A172 (cell line): ENCODE results near the gene FAM3A. TPM values are rescaled to one million over a fixed set of nuclear protein-coding genes. Genes with fewer than 3 reads are reported as not detected.
A peak's percentile ranks its signal among the peaks of the same experiment; 100 is the strongest.

Experiments used
- DNase-seq: peaks from one replicate; pipeline ENCODE4 v3.0.0-alpha.2; 2015; ENCODE audit warnings: low spot score
- total RNA-seq: library from RNA; depleted of rRNA; stranded (reverse); fragments of >200 nt; shearing (Covaris generic); gene quantifications from 2 replicates; pipeline ENCODE4 v1.2.3, GENCODE V29; 2014

FAM3A gene
- total RNA-seq, 1 experiment from 2014 or later: 47.1 TPM

DNA sequence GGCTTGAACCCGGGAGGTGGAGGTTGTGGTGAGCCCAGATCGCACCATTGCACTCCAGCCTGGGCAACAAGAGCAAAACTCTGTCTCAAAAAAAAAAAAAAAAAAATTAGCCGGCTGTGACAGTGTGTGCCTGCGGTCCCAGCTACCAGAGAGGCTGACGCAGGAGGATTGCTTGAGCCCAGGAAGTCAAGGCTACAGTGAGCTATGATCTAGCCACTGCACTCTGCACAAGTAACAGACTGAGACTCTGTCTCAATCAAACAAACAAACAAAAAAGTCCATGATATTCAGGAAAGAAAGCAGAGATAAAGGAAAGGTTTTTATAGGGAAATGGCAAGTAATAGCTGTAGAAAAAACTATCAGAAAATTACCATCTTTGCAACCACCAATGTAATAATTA, 34.8 kb downstream of the FAM3A start:
- DNase-seq: no peak

DNA sequence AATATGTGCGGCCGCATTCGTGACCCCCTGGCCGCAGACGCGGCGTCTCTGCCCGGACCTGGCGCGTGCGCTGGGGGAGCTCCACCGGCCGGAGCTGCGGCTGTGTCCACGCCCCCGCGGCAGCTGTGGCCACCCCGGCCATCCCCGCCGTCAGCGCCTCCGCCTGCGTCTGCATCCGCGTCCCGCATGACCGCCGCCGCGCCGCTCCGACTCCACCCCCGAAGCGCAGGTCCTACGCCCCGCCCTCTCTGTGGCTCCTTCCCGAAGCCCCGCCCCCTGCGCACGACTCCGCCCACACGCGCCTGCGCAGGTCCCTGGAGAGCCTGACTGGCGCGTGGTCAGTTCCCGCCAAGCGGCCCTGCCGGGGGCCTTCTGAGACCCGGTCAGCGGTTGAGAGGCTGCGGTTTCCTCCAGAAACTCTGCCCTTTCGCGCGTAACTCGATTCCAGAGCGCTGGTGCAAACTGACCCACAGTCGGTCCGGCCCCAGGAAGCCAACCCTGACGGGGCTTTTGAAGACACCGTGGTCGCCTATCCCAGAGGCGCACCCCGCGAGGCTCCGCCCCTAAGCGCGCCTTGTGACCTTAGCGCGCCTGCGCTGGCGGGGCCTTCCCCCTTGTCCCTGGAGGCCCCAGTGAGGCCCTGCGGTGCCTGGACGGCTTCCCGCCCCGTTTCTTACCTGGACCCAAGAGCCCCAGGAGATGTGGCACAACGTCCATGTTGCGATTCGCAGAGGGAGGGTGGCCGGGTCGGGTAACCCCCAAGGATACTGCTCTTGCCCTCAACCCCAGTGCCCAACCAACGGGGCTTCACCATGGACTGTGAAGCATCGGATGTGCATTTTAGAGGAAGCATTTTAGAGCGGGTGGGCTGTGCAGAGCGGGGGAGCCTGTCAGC, 37.1 kb downstream of the FAM3A start, which contains the start of gene LAGE3:
LAGE3 (minus strand) TSS at position 554 of the 895 bp plus-strand sequence; CDS start at position 188, 366 bp downstream.
- peak; percentile 76 for DNase-seq

DNA sequence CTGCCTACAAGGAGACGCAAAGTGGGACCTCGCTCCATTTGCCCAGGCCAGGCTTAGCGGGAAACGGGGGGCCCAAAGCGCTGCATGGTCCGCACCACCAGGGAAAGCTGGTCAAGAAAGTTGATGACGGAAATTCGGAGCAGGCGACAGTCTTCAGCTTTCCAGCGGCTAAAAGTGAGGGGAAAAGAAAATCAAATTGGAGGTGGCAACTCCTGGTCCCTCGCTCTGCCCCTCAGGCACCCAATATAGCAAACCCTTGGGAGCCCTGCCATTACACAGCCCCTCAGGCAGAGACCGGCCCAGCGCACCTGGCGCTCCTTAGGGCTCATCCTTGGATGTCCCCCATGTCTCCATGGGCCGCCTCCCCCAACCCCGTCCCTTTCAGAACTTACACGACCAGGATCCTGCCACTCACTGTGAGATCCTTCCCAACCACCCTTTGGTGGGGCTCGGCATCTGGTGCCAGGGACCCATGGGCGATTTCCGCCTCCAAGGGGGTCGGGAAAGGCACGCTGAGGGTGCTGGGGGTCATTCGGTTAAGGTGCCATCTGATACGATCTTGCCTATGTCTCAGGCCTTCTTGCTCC, 38.0 kb downstream of the FAM3A start:
- no peak for DNase-seq

DNA sequence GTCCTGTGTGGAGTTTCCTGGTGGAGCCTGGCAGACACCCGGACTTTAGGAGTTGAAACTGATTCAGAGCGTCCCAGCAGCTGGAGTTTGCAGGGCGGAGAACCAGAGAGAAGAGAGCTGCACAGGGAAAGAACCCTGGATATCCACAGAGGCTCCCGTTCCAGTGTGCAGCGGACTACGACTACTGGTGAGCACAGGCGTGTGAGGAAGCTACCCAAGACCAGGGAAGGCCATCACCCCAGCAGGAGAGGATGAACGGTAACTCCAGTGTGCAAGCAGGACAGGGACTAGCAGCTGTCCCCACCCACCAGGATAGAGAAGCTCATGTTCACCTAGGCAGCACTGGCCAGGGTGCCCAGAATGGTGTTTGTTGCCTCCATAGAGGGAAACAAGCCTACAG, 39.2 kb downstream of the FAM3A start:
- DNase-seq: no peak

DNA sequence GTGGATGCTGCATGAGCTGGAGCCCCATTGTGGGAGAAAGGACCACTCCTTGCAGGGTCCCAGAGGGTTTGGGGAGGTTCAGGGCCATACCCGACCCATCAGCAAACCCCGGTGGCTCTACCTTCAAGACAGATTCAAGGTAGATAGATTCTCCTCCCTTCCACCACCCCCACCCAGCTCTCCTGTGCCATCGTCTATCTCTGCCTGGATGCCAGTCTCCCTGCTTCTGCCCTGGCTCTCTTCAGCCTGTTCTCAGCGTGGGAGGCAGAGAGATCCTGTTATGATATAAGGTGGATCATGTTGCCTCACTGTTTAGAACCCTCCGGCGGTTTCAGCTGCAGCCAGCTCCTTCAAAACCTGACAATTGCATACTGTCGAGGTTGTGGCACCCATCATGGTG, 42.3 kb downstream of the FAM3A start:
- DNase-seq: no peak

DNA sequence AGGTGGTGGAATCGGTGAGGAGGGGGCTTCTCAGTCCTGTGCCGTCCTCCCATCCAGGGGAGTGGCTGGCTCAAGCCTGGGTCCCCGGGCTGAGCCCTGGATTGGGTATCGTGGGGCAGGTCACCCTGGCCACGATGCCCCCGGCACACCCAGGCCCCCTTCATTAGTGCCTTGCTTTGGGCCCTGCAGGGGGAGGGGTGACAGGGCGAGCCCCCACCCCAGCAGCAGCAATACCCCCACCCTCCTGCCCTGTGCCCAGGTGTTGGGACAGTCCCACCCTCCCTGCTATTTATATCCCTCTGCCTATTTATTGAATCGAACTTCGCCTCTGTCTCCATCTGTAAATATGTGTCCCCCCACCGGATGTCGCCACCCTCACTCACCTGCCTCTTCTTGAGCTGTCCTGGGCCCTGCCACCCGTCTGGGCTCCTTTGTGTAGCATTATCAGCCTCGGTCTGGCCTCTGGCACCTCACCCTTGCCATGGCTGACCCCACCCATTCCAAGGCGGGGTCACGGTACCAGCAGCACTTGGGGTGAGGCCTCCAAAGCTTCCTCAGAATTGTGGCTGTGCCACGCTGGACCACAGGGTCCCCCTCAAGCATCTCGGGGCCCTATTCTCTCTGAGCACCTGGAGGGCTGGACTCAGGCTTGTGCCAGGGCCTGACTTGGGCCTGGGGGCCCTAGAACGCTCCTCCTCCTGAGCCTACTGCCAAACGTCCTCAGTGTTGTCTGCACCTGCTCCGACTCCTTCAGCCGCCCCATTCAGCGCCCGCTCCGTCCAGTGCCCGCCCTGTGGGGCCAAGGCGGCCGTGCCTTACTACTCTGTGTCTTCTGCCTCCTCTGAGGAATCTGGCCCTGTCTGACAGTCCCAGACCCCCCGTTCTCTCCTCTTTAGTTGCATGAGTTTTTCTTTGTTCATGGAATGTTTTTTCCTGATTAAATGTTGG, 43.1 kb downstream of the FAM3A start:
- DNase-seq: no peak

DNA sequence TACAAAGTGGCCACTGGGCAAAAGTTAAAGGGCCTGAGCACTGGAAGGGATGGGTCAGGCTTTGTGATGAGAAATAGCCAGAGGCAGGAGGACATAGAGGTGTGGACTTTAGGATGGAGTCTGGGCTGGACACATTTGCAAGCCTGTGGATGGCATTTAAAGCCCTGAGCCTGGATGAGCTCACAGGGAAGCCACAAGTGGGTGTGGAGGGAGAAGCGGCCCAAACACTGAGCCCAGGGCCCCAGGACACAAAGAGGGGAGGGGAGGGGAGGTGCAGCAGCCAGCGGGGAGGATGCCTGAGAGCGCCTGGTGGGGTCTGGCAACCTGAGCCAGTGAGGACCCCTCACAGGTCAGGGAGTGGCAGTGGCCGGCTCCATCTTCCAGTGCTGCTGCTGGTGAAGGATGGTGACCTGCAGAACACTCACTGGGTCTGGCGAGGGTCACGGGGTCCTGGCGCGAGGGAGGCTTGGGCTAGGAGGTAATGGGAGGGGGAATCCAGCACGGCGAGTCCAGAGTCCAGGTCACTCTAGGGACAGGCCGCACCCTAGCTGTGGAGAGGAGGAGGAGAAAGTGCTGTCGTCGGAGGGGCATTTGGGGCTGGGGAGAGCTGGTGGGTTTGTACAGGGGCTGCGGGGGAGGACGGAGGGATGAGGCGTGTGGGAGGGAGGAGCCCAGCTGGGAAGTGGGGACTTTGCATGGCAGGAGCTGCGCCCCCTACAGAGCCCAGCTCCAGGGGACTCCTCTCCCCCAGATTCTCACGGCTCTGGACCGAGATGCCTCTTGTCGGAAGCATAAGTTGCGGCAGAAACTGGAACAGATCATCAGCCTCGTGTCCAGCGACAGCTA, 44.0 kb downstream of the FAM3A start:
- DNase-seq: no peak

DNA sequence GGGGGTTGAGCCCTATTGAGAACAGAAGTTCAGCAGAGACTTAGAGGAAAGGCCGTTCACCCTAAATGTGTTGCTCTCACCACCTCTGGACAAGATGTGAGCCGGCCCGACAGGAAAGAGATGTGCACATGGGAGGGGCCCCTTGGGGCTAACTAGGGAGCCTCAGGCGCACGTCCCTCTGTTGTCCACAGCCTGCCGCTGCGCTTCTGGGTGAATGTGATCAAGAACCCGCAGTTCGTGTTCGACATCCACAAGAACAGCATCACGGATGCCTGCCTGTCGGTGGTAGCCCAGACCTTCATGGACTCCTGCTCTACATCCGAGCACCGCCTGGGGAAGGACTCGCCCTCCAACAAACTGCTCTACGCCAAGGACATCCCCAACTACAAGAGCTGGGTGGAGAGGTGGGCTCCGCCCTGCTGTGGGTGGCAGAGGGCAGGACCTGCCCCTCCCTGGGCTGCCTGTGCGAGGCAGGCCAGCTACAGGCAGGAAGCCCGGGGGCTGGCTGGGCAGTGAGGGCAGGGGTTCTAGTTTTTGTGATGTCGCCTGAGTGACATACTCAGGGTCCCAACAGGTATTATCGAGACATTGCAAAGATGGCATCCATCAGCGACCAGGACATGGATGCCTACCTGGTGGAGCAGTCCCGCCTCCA, 45.0 kb downstream of the FAM3A start:
- no peak for DNase-seq

DNA sequence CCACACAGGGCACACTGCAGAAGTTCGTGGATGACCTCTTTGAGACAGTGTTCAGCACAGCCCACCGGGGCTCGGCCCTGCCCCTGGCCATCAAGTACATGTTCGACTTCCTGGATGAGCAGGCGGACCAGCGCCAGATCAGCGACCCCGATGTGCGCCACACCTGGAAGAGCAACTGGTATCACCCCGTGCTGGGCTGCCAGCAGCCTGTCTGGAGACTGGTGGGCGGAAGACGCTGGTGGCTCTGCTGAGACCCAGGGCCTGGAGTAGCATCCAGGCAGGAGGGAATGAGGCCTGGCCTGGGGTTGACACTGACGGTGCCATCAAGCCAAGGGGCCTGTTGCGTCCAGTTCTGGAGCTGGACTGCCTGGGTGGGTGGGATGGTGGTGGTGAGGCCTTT, 45.6 kb downstream of the FAM3A start:
- no peak for DNase-seq

DNA sequence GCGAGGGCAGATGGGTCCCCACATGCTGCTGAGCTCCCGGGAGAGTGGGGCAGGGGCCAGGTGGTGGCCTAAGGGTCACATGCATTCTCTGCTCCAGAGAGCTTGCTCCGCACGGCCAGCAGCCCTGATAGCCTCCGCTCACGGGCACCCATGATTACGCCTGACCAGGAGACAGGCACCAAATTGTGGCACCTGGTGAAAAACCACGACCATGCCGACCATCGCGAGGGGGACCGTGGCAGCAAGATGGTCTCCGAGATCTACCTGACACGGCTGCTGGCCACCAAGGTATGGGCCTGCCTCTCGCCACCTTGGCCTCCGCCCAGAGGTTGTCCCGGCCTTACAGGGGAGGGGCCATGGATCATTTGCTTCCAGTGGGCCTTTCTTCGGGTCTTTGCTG, 46.2 kb downstream of the FAM3A start:
- DNase-seq: no peak

DNA sequence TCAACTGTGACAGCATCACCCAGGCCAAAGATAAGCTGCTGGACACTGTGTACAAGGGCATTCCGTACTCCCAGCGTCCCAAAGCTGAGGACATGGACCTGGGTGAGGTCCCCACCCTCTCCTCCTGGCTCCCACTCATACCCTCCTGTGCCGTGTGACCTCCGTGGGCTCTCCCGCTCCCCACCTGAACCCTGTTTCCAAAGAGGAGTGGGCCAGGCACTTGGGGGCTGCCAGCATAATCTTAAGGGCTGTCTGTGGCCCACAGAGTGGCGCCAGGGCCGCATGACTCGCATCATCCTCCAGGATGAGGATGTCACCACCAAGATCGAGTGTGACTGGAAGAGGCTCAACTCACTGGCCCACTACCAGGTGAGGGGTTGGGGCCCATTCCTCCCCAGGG, 46.9 kb downstream of the FAM3A start:
- no peak for DNase-seq

DNA sequence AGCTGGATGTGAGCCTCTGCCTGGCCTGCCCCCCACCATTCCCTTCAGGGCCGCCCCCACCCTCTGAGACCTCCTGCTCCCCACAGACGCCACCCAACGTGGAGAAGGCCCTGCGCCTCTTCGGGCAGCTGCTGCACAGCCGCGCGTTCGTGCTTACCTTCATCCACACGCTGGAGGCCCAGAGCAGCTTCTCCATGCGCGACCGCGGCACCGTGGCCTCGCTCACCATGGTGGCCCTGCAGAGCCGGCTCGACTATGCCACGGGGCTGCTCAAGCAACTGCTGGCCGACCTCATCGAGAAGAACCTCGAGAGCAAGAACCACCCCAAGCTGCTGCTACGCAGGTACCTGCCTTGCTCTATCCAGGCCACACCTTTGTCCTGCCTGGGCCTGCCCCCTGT, 47.8 kb downstream of the FAM3A start:
- no peak for DNase-seq

DNA sequence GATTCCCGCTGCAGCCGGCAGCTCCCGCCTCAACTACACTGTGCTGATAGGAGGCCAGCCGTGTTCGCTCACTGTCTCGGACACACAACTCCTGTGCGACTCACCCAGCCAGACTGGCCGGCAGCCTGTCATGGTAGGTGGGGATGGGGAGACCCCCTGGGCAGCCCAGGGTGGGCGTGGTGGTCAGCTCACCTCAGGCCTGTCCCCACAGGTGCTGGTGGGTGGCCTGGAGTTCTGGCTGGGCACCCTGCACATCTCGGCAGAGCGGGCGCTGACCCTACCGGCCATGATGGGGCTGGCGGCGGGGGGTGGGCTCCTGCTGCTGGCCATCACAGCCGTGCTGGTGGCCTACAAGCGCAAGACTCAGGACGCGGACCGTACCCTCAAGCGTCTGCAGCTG, 48.5 kb downstream of the FAM3A start:
- DNase-seq: no peak

DNA sequence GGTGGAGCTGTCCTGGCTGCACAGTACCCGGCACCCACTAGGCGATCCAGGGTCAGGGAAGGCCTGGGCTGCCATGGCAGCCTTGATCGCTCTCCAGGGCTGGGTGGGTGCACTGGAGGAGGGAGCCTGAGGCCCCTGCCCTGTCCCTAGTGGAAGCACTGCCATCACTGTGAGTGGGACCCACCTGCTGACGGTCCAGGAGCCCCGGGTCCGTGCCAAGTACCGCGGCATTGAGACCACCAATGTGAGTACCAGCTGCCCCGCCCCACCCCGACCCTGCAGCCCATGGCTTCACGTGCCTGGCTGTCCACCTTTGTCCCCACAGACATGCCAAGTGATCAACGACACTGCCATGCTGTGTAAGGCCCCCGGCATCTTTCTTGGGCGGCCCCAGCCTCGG, 49.1 kb downstream of the FAM3A start:
- DNase-seq: no peak

DNA sequence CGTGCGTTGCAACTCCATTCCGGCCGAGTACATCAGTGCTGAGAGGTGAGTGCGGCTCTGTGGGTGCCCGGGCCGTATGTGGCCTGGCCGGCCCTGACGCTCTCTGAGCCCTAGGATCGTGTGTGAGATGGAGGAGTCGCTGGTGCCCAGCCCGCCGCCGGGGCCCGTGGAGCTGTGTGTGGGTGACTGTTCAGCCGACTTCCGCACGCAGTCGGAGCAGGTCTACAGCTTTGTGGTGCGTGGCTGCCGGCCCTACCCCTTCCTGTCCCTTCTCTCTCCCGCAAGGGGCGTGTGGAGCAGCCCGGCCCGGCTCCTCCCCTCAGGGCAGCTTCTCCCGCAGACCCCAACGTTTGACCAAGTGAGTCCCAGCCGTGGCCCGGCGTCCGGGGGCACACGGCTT, 50.0 kb downstream of the FAM3A start:
- no peak for DNase-seq

DNA sequence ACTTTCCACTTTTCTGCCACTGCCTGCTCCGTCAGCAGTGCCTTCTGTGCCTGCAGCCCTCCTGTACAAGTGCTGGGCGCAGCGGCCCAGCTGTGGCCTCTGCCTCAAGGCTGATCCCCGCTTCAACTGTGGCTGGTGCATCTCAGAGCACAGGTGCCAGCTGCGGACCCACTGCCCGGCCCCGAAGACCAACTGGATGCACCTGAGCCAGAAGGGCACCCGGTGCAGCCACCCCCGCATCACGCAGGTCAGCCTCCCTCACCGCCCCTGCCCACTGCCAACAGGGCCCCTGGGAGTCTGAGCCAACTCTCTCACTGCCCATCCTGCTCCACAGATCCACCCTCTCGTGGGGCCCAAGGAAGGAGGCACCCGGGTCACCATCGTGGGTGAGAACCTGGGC, 50.4 kb downstream of the FAM3A start:
- no peak for DNase-seq

DNA sequence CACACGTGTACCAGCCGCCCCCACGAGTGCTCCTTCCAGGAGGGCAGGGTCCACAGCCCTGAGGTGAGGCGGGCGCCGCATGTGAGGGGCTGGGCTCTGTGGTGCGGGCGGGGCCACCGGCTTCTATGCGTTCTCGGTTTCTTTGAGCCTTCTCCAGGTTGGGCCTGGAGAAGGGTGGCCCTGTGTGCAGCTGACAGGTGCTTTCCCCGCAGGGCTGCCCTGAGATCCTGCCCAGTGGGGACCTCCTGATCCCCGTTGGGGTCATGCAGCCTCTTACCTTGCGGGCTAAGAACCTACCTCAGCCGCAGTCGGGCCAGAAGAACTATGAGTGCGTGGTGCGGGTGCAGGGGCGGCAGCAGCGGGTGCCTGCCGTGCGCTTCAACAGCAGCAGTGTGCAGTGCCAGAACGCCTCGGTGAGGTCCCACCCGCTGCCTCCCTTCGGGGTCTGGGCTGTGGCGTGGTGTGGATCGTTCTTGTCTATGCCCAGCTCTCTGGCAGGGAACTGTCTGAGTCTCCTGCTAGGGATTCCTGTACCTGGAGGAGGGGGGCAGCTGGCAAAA, 51.1 kb downstream of the FAM3A start:
- no peak for DNase-seq

DNA sequence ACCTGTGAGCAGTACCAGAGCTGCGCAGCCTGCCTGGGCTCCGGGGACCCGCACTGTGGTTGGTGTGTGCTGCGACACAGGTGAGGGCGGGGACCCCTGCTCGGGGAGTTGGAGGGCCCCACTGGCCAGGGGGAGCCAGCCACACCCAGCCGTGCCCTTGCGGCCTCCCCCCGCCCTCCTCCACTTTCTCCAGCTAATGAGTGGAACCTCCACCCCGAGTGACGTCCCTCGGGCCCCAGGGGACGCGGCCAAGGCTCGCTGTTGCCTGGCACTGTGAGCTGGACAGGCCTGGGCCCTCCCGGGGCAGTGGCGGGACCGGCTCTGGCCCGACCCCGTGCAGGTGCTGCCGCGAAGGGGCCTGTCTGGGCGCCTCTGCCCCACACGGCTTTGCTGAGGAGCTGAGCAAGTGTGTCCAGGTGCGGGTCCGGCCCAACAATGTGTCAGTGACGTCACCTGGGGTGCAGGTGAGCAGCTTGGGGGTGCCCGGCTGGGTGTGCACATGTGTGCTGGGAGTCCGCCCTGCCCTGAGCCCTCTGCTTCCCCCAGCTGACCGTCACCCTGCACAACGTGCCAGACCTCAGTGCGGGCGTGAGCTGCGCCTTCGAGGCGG, 52.3 kb downstream of the FAM3A start:
- no peak for DNase-seq

DNA sequence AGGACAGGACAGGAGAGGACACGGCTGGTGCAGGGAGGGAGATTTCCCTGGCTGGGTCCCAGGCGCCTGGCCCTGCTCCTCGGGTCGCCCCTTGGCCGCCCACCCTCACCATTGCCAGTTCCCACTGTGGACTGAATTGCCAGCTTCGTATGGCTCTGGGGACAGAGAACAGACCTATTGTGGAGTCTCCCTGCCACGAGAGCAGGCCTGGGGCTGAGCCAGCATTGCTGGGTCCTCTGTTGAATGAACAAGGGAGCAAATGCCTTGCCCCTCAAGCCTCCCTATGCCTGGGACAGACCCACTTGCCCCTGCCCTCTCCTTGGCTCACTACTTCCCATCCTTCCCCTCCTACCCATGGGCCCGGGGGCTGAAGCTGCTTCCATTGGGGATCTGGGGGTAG, 53.6 kb downstream of the FAM3A start:
- no peak for DNase-seq

DNA sequence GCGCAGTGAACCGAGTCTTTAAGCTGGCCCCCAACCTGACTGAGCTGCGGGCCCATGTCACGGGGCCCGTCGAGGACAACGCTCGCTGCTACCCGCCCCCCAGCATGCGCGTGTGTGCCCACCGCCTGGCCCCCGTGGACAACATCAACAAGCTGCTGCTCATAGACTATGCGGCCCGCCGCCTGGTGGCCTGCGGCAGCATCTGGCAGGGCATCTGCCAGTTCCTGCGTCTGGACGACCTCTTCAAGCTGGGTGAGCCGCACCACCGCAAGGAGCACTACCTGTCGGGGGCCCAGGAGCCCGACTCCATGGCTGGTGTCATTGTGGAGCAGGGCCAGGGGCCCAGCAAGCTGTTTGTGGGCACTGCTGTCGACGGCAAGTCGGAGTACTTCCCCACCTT, 55.7 kb downstream of the FAM3A start:
- DNase-seq: no peak
